ENCODE results near the gene CGB5.
"Not testable (repeated sequence)": the region's sequence is repeated elsewhere in the genome, so short reads cannot be mapped to it uniquely, and the experiment has no call there.

CGB5 gene

DNA sequence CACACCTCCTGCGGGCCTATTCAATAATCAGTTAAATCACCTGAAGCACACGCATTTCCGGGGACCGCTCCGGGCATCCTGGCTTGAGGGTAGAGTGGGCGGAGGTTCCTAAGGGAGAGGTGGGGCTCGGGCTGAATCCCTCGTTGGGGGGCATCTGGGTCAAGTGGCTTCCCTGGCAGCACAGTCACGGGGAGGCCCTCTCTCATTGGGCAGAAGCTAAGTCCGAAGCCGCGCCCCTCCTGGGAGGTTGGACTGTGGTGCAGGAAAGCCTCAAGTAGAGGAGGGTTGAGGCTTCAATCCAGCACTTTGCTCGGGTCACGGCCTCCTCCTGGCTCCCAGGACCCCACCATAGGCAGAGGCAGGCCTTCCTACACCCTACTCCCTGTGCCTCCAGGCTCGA lies at the start of gene CGB5:
CGB5 (plus strand) TSS at position 301 of the 400 bp plus-strand sequence. CDS start 362 bp downstream, outside the sequence.
- not testable (repeated sequence) for H3K4me1 ChIP-seq (ENCODE audit: insufficient read depth, low read length); H3K9me3 ChIP-seq (ENCODE audit: low read length); H3K27me3 ChIP-seq (ENCODE audit: control insufficient read depth in 1 of 2, insufficient read depth in 2 of 2, low read length in 2 of 2); H3K4me3 ChIP-seq (ENCODE audit: low read depth in 1 of 2, low read length in 2 of 2); H3K27ac ChIP-seq (ENCODE audit: low read depth, low read length); H3K36me3 ChIP-seq (ENCODE audit: insufficient read depth, low read length); H3K9ac ChIP-seq (ENCODE audit: low read length)

- H3K9ac ChIP-seq (ENCODE audit: low read length): peak overlapping the region; percentile 68
- peak overlapping the region; percentile 97 for H3K27ac ChIP-seq (ENCODE audit: low read depth, low read length)
- H3K4me3 ChIP-seq (ENCODE audit: low read depth in 1 of 2, low read length in 2 of 2): peak overlapping the region; percentile 65 to 98
- H3K4me1 ChIP-seq (ENCODE audit: insufficient read depth, low read length): peaks cover 28% of the 10 kb centered on the region
- no peaks in the 10 kb centered on the region for H3K36me3 ChIP-seq (ENCODE audit: insufficient read depth, low read length)
- H3K9me3 ChIP-seq (ENCODE audit: low read length): no peaks in the 10 kb centered on the region
- no peaks in the 10 kb centered on the region for H3K27me3 ChIP-seq (ENCODE audit: control insufficient read depth in 1 of 2, insufficient read depth in 2 of 2, low read length in 2 of 2)
These were observed 49.6 kb upstream of the CGB5 start for GRCh38 chr19:48994035-48994386.

- H3K9me3 ChIP-seq (ENCODE audit: low read length): no peaks in the 10 kb centered on the region
- H3K4me1 ChIP-seq (ENCODE audit: insufficient read depth, low read length): peaks cover 8% of the 10 kb centered on the region
- H3K4me3 ChIP-seq (ENCODE audit: low read depth in 1 of 2, low read length in 2 of 2): no peak overlapping the region
- no peaks in the 10 kb centered on the region for H3K27me3 ChIP-seq (ENCODE audit: control insufficient read depth in 1 of 2, insufficient read depth in 2 of 2, low read length in 2 of 2)
- no peak overlapping the region for H3K27ac ChIP-seq (ENCODE audit: low read depth, low read length)
- H3K36me3 ChIP-seq (ENCODE audit: insufficient read depth, low read length): no peaks in the 10 kb centered on the region
- H3K9ac ChIP-seq (ENCODE audit: low read length): no peak overlapping the region
These were observed 45.7 kb upstream of the CGB5 start for GRCh38 chr19:48997972-48998371.

- no peaks in the 10 kb centered on the region for H3K27me3 ChIP-seq (ENCODE audit: control insufficient read depth in 1 of 2, insufficient read depth in 2 of 2, low read length in 2 of 2)
- H3K9ac ChIP-seq (ENCODE audit: low read length): no peak overlapping the region
- no peak overlapping the region for H3K4me3 ChIP-seq (ENCODE audit: low read depth in 1 of 2, low read length in 2 of 2)
- no peaks in the 10 kb centered on the region for H3K9me3 ChIP-seq (ENCODE audit: low read length)
- no peak overlapping the region for H3K27ac ChIP-seq (ENCODE audit: low read depth, low read length)
- H3K4me1 ChIP-seq (ENCODE audit: insufficient read depth, low read length): peaks cover 1% of the 10 kb centered on the region
- H3K36me3 ChIP-seq (ENCODE audit: insufficient read depth, low read length): peaks cover 7% of the 10 kb centered on the region
These were observed 43.9 kb upstream of the CGB5 start for GRCh38 chr19:48999481-49000325.

DNA sequence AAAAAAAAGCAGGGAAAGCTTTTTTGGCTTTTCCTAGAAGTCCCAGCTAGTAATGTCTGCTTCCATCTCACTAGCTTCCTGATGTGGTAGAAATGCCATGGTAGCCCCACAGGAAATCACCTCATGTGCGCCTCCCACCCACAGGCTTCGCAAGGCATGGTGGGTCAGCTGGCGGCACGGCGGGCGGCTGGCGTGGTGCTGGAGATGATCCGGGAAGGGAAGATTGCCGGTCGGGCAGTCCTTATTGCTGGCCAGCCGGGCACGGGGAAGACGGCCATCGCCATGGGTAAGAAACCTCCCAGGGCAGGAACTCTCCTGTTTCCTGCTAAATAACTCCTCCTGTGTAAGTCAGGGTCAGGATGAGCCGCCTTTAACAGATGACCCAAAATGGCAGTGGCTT lies 39.5 kb upstream of the CGB5 start:
- no peak overlapping the region for H3K4me3 ChIP-seq (ENCODE audit: low read depth in 1 of 2, low read length in 2 of 2)
- no peak overlapping the region for H3K9ac ChIP-seq (ENCODE audit: low read length)
- no peaks in the 10 kb centered on the region for H3K9me3 ChIP-seq (ENCODE audit: low read length)
- H3K27me3 ChIP-seq (ENCODE audit: control insufficient read depth in 1 of 2, insufficient read depth in 2 of 2, low read length in 2 of 2): no peaks in the 10 kb centered on the region
- H3K36me3 ChIP-seq (ENCODE audit: insufficient read depth, low read length): peaks cover 24% of the 10 kb centered on the region
- no peaks in the 10 kb centered on the region for H3K4me1 ChIP-seq (ENCODE audit: insufficient read depth, low read length)
- H3K27ac ChIP-seq (ENCODE audit: low read depth, low read length): no peak overlapping the region

DNA sequence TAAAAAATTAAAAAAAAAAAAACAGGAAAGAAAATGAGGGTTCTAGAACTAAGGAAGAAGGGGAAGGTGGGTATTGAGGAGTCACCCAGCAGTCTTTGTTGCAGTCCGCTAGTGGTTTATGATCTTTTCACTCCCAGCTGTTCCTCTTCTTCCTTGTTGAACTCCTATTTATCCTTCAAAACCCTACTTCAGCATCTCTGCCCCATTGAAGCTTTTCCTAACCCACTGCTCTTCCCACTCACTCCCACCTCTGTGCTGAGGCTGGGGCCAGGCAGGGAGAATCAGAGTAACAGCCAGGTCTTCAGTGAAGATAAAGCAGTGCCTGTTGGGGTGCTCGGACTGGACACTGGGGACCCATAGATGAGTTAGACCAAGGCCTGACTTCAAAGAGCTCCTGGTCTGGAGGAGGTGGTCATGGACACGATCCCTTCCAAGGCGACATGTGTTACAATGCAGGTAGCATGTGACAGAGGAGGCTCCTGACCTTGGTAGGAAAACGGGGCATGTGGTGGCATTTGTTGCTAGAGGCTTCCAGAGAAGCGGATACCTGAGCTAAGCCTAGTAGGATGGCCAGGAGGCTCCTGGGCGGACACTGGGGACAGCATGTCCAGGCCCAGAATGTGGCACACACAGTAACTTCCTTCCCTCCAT lies 38.6 kb upstream of the CGB5 start:
- no peak overlapping the region for H3K4me3 ChIP-seq (ENCODE audit: low read depth in 1 of 2, low read length in 2 of 2)
- peaks cover 30% of the 10 kb centered on the region for H3K36me3 ChIP-seq (ENCODE audit: insufficient read depth, low read length)
- H3K27ac ChIP-seq (ENCODE audit: low read depth, low read length): no peak overlapping the region
- no peaks in the 10 kb centered on the region for H3K4me1 ChIP-seq (ENCODE audit: insufficient read depth, low read length)
- H3K9ac ChIP-seq (ENCODE audit: low read length): no peak overlapping the region
- no peaks in the 10 kb centered on the region for H3K27me3 ChIP-seq (ENCODE audit: control insufficient read depth in 1 of 2, insufficient read depth in 2 of 2, low read length in 2 of 2)
- H3K9me3 ChIP-seq (ENCODE audit: low read length): no peaks in the 10 kb centered on the region

DNA sequence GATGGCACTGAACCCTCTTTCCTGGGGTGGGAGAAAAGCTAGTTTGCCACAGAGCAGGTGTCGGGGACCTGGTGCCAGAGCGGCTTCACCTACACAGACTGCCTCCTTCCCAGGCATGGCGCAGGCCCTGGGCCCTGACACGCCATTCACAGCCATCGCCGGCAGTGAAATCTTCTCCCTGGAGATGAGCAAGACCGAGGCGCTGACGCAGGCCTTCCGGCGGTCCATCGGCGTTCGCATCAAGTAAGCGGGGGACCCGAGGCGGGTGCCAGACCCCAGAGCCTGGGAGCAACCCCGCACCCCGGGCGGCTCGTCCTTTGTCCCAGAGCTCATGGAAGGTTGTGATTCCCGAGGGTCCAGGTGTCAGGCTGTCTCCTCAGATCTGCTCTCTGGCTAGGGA lies 36.7 kb upstream of the CGB5 start:
- H3K27ac ChIP-seq (ENCODE audit: low read depth, low read length): no peak overlapping the region

GRCh38 chr19:49009828-49010227 lies 33.8 kb upstream of the CGB5 start:
- no peak overlapping the region for H3K9ac ChIP-seq (ENCODE audit: low read length)

More for the DNA sequence above, 36.7 kb upstream of the CGB5 start:
- no peak overlapping the region for H3K9ac ChIP-seq (ENCODE audit: low read length)
- no peak overlapping the region for H3K4me3 ChIP-seq (ENCODE audit: low read depth in 1 of 2, low read length in 2 of 2)
- H3K36me3 ChIP-seq (ENCODE audit: insufficient read depth, low read length): peaks cover 37% of the 10 kb centered on the region
- no peaks in the 10 kb centered on the region for H3K4me1 ChIP-seq (ENCODE audit: insufficient read depth, low read length)
- no peaks in the 10 kb centered on the region for H3K9me3 ChIP-seq (ENCODE audit: low read length)
- H3K27me3 ChIP-seq (ENCODE audit: control insufficient read depth in 1 of 2, insufficient read depth in 2 of 2, low read length in 2 of 2): no peaks in the 10 kb centered on the region

GRCh38 chr19:49010453-49010852 lies 33.2 kb upstream of the CGB5 start:
- no peaks in the 10 kb centered on the region for H3K9me3 ChIP-seq (ENCODE audit: low read length)
- H3K36me3 ChIP-seq (ENCODE audit: insufficient read depth, low read length): peaks cover 27% of the 10 kb centered on the region
- no peaks in the 10 kb centered on the region for H3K27me3 ChIP-seq (ENCODE audit: control insufficient read depth in 1 of 2, insufficient read depth in 2 of 2, low read length in 2 of 2)
- H3K9ac ChIP-seq (ENCODE audit: low read length): no peak overlapping the region
- no peaks in the 10 kb centered on the region for H3K4me1 ChIP-seq (ENCODE audit: insufficient read depth, low read length)
- no peak overlapping the region for H3K27ac ChIP-seq (ENCODE audit: low read depth, low read length)
- no peak overlapping the region for H3K4me3 ChIP-seq (ENCODE audit: low read depth in 1 of 2, low read length in 2 of 2)

More at GRCh38 chr19:49009828-49010227, 33.8 kb upstream of the CGB5 start:
- Histone ChIP-seq H3K9me3 (ENCODE audit: low read length) (no peaks in the 10 kb centered on the region), H3K36me3 (ENCODE audit: insufficient read depth, low read length) (peaks cover 29% of the 10 kb centered on the region), H3K27ac (ENCODE audit: low read depth, low read length) (no peak overlapping the region), H3K4me3 (ENCODE audit: low read depth in 1 of 2, low read length in 2 of 2) (no peak overlapping the region), H3K27me3 (ENCODE audit: control insufficient read depth in 1 of 2, insufficient read depth in 2 of 2, low read length in 2 of 2) (no peaks in the 10 kb centered on the region), H3K4me1 (ENCODE audit: insufficient read depth, low read length) (no peaks in the 10 kb centered on the region)

- no peaks in the 10 kb centered on the region for H3K9me3 ChIP-seq (ENCODE audit: low read length)
- H3K27me3 ChIP-seq (ENCODE audit: control insufficient read depth in 1 of 2, insufficient read depth in 2 of 2, low read length in 2 of 2): no peaks in the 10 kb centered on the region
- H3K9ac ChIP-seq (ENCODE audit: low read length): no peak overlapping the region
- no peak overlapping the region for H3K4me3 ChIP-seq (ENCODE audit: low read depth in 1 of 2, low read length in 2 of 2)
- H3K4me1 ChIP-seq (ENCODE audit: insufficient read depth, low read length): no peaks in the 10 kb centered on the region
- H3K36me3 ChIP-seq (ENCODE audit: insufficient read depth, low read length): peaks cover 29% of the 10 kb centered on the region
- H3K27ac ChIP-seq (ENCODE audit: low read depth, low read length): no peak overlapping the region
These were observed 32.5 kb upstream of the CGB5 start for GRCh38 chr19:49011194-49011593.

- no peaks in the 10 kb centered on the region for H3K9me3 ChIP-seq (ENCODE audit: low read length)
- no peaks in the 10 kb centered on the region for H3K4me1 ChIP-seq (ENCODE audit: insufficient read depth, low read length)
- H3K9ac ChIP-seq (ENCODE audit: low read length): no peak overlapping the region
- no peak overlapping the region for H3K27ac ChIP-seq (ENCODE audit: low read depth, low read length)
- H3K4me3 ChIP-seq (ENCODE audit: low read depth in 1 of 2, low read length in 2 of 2): no peak overlapping the region
- peaks cover 0 to 18% of the 10 kb centered on the region in 2 donors for H3K27me3 ChIP-seq (ENCODE audit: control insufficient read depth in 1 of 2, insufficient read depth in 2 of 2, low read length in 2 of 2)
- H3K36me3 ChIP-seq (ENCODE audit: insufficient read depth, low read length): peaks cover 23% of the 10 kb centered on the region
These were observed 29.4 kb upstream of the CGB5 start for GRCh38 chr19:49014123-49014869.
